ENCODE results near the gene PRSS21. TPM values are rescaled to one million over a fixed set of nuclear protein-coding genes. Genes with fewer than 3 reads are reported as not detected.

Gene PRSS21
- total and polyA plus RNA-seq, 8 donors: 0.59 to 3.2 (median 1.0) TPM; not detected in 1

GRCh38 chr16:2787961-2788360, 29.1 kb upstream of the PRSS21 start:
- H3K4me1 ChIP-seq: no peaks in the 10 kb centered on the region
- TF ChIP-seq, protein P1, sequence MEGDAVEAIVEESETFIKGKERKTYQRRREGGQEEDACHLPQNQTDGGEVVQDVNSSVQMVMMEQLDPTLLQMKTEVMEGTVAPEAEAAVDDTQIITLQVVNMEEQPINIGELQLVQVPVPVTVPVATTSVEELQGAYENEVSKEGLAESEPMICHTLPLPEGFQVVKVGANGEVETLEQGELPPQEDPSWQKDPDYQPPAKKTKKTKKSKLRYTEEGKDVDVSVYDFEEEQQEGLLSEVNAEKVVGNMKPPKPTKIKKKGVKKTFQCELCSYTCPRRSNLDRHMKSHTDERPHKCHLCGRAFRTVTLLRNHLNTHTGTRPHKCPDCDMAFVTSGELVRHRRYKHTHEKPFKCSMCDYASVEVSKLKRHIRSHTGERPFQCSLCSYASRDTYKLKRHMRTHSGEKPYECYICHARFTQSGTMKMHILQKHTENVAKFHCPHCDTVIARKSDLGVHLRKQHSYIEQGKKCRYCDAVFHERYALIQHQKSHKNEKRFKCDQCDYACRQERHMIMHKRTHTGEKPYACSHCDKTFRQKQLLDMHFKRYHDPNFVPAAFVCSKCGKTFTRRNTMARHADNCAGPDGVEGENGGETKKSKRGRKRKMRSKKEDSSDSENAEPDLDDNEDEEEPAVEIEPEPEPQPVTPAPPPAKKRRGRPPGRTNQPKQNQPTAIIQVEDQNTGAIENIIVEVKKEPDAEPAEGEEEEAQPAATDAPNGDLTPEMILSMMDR (IDR thresholded peaks at IDR 0.05): no peak
- no peaks in the 10 kb centered on the region for H3K36me3 ChIP-seq
- intact Hi-C loops (cut with DNase I): no loop called here
- H3K4me3 ChIP-seq: no peak overlapping the region
- H3K27ac ChIP-seq: no peak overlapping the region
- 37 to 40% methylated on average over 6 to 7 of the region's 7 CpGs for WGBS, 2 donors
- ATAC-seq (no peak), DNase-seq (no peak), FAIRE-seq (no peak)
- no peaks in the 10 kb centered on the region for H3K9me3 ChIP-seq
- peaks cover 0 to 4% (median 0%) of the 10 kb centered on the region in 4 donors for H3K27me3 ChIP-seq

- 56 to 75% methylated on average over 5 of the region's 5 CpGs for WGBS, 2 donors
- Histone ChIP-seq H3K36me3 (no peaks in the 10 kb centered on the region), H3K4me3 (no peak overlapping the region), H3K9me3 (no peaks in the 10 kb centered on the region), H3K27me3 (peaks cover 0 to 4% (median 0%) of the 10 kb centered on the region in 4 donors), H3K4me1 (no peaks in the 10 kb centered on the region), H3K27ac (no peak overlapping the region)
- intact Hi-C loops (cut with DNase I): no loop called here
- TF ChIP-seq, protein P1 (IDR thresholded peaks at IDR 0.05): no peak
- no peak for ATAC-seq
- DNase-seq: peak in 1 of 6 donors; percentile 20
- no peak for FAIRE-seq
Observed at GRCh38 chr16:2790631-2791030, 26.4 kb upstream of the PRSS21 start.

GRCh38 chr16:2791174-2791573, 25.9 kb upstream of the PRSS21 start:
- no peaks in the 10 kb centered on the region for H3K9me3 ChIP-seq
- TF ChIP-seq, protein P1 (IDR thresholded peaks at IDR 0.05): no peak
- FAIRE-seq (no peak), ATAC-seq (no peak), DNase-seq (peak in 1 of 6 donors; percentile 31)
- H3K4me3 ChIP-seq: no peak overlapping the region
- H3K36me3 ChIP-seq: no peaks in the 10 kb centered on the region
- no peak overlapping the region for H3K27ac ChIP-seq
- no peaks in the 10 kb centered on the region for H3K4me1 ChIP-seq
- H3K27me3 ChIP-seq: peaks cover 0 to 4% (median 0%) of the 10 kb centered on the region in 4 donors
- WGBS, 2 donors: 57 to 65% methylated on average over 8 of the region's 8 CpGs
- intact Hi-C loops (cut with DNase I): no loop called here

DNA sequence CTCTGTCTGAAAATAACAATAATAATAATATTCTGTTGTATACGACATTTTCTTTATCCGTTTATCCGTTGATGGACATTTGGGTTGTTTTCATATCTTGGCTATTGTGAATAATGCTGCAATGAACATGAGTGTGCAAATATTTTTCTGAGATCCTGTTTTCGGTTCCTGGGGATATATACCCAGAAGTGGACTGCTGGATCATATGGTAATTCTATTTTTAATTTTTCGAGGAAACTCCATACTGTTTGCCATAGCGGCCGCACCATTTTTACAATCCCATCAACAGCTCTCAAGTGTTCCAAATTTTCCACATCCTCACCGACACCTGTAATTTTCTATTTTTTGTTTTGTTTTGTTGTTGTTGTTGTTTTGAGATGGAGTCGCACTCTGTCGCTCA, 24.1 kb upstream of the PRSS21 start:
- TF ChIP-seq, protein P1 (IDR thresholded peaks at IDR 0.05): no peak
- Histone ChIP-seq H3K9me3 (no peaks in the 10 kb centered on the region), H3K36me3 (no peaks in the 10 kb centered on the region), H3K27ac (no peak overlapping the region), H3K4me3 (no peak overlapping the region), H3K27me3 (peaks cover 0 to 4% (median 0%) of the 10 kb centered on the region in 4 donors), H3K4me1 (no peaks in the 10 kb centered on the region)
- no peak for FAIRE-seq
- ATAC-seq: no peak
- WGBS, 2 donors: 81 to 93% methylated on average over 10 of the region's 10 CpGs
- intact Hi-C loops (cut with DNase I): no loop called here
- DNase-seq: no peak

GRCh38 chr16:2795395-2796143, 21.5 kb upstream of the PRSS21 start:
- no peak overlapping the region for H3K4me3 ChIP-seq
- ATAC-seq: no peak
- TF ChIP-seq, protein P1 (IDR thresholded peaks at IDR 0.05): no peak
- no peak overlapping the region for H3K27ac ChIP-seq
- peaks cover 0 to 2% (median 0%) of the 10 kb centered on the region in 4 donors for H3K27me3 ChIP-seq
- WGBS, 2 donors: 69 to 77% methylated on average over 7 of the region's 7 CpGs
- DNase-seq: peak in 1 of 6 donors; percentile 3
- intact Hi-C loops (cut with DNase I): no loop called here
- no peak for FAIRE-seq
- H3K36me3 ChIP-seq: no peaks in the 10 kb centered on the region
- H3K4me1 ChIP-seq: no peaks in the 10 kb centered on the region
- no peaks in the 10 kb centered on the region for H3K9me3 ChIP-seq

All from pancreas (tissue), 10 donors.